ENCODE data around the gene TXNRD2. TPM values are rescaled to one million over a fixed set of nuclear protein-coding genes. Genes with fewer than 3 reads are reported as not detected.

Gene TXNRD2
- total RNA-seq, 1 donor from 2014 or later = 0.19 TPM

GRCh38 chr22:19895160-19895849 is 46.3 kb downstream of the TXNRD2 start:
- peaks cover 13% of the 10 kb centered on the region for H4K20me1 ChIP-seq (ENCODE audit: low read depth)
- H2AFZ ChIP-seq (replicated peaks) = no peak overlapping the region
- no peaks in the 10 kb centered on the region for H3K36me3 ChIP-seq
- H3K9me3 Mint-ChIP-seq = no peaks in the 10 kb centered on the region
- no peaks in the 10 kb centered on the region for H3K9me3 ChIP-seq (ENCODE audit: low read depth)
- H3K79me2 ChIP-seq (ENCODE audit: low read depth) = no peaks in the 10 kb centered on the region
- no peak overlapping the region for H3K4me3 ChIP-seq
- peaks cover 37% of the 10 kb centered on the region for H3K27me3 ChIP-seq
- no peak overlapping the region for H3K4me3 Mint-ChIP-seq
- peaks cover 29% of the 10 kb centered on the region for H3K4me1 ChIP-seq
- TF ChIP-seq EZH2phosphoT487 (IDR thresholded peaks at IDR 0.05) = no peak
- no peak for TF ChIP-seq CTCF (IDR thresholded peaks at IDR 0.05)
- no peak for TF ChIP-seq EZH2 (IDR thresholded peaks at IDR 0.05)
- H3K27me3 Mint-ChIP-seq (ENCODE audit: insufficient read depth, low read depth) = peaks cover 15% of the 10 kb centered on the region
- H3F3A ChIP-seq (ENCODE audit: low read depth) = peaks cover 24% of the 10 kb centered on the region
- no peaks in the 10 kb centered on the region for H3K36me3 Mint-ChIP-seq
- no peak overlapping the region for H3K27ac ChIP-seq
- no peak overlapping the region for H3K9ac ChIP-seq
- no peak overlapping the region for H3K27ac Mint-ChIP-seq
- DNase-seq (ENCODE audit: low spot score) = no peak
- no peak overlapping the region for H3K4me2 ChIP-seq
- peaks cover 47% of the 10 kb centered on the region for H3K4me1 Mint-ChIP-seq

GRCh38 chr22:19893363-19893762 is 48.3 kb downstream of the TXNRD2 start:
- no peaks in the 10 kb centered on the region for H3K36me3 Mint-ChIP-seq
- Histone ChIP-seq H4K20me1 (ENCODE audit: low read depth) (peaks cover 13% of the 10 kb centered on the region), H3K4me1 (peaks cover 30% of the 10 kb centered on the region), H3K27me3 (peaks cover 46% of the 10 kb centered on the region), H3F3A (ENCODE audit: low read depth) (peaks cover 24% of the 10 kb centered on the region), H3K9me3 (ENCODE audit: low read depth) (no peaks in the 10 kb centered on the region), H3K9ac (no peak overlapping the region), H2AFZ (replicated peaks) (no peak overlapping the region), H3K27ac (no peak overlapping the region), H3K79me2 (ENCODE audit: low read depth) (no peaks in the 10 kb centered on the region), H3K4me2 (no peak overlapping the region), H3K4me3 (no peak overlapping the region), H3K36me3 (no peaks in the 10 kb centered on the region)
- TF ChIP-seq EZH2 (IDR thresholded peaks at IDR 0.05) (no peak), CTCF (IDR thresholded peaks at IDR 0.05) (no peak), EZH2phosphoT487 (IDR thresholded peaks at IDR 0.05) (no peak)
- H3K27ac Mint-ChIP-seq = no peak overlapping the region
- peaks cover 13% of the 10 kb centered on the region for H3K27me3 Mint-ChIP-seq (ENCODE audit: insufficient read depth, low read depth)
- H3K9me3 Mint-ChIP-seq = no peaks in the 10 kb centered on the region
- peaks cover 38% of the 10 kb centered on the region for H3K4me1 Mint-ChIP-seq
- H3K4me3 Mint-ChIP-seq = peak overlapping the region; percentile 11
- DNase-seq (ENCODE audit: low spot score) = no peak

- Histone ChIP-seq H3K4me1 (peaks cover 30% of the 10 kb centered on the region), H3K27me3 (peaks cover 46% of the 10 kb centered on the region), H3K4me3 (no peak overlapping the region), H3K4me2 (peak overlapping the region; percentile 40), H3K9me3 (ENCODE audit: low read depth) (no peaks in the 10 kb centered on the region), H3F3A (ENCODE audit: low read depth) (peaks cover 24% of the 10 kb centered on the region), H4K20me1 (ENCODE audit: low read depth) (peaks cover 13% of the 10 kb centered on the region), H3K9ac (no peak overlapping the region), H3K27ac (no peak overlapping the region), H2AFZ (replicated peaks) (no peak overlapping the region), H3K79me2 (ENCODE audit: low read depth) (no peaks in the 10 kb centered on the region), H3K36me3 (no peaks in the 10 kb centered on the region)
- DNase-seq (ENCODE audit: low spot score) = no peak
- Mint-ChIP-seq H3K27me3 (ENCODE audit: insufficient read depth, low read depth) (peaks cover 13% of the 10 kb centered on the region), H3K36me3 (no peaks in the 10 kb centered on the region), H3K4me1 (peaks cover 38% of the 10 kb centered on the region), H3K27ac (no peak overlapping the region), H3K9me3 (no peaks in the 10 kb centered on the region), H3K4me3 (peak overlapping the region; percentile 11)
- TF ChIP-seq EZH2 (IDR thresholded peaks at IDR 0.05) = no peak
- no peak for TF ChIP-seq EZH2phosphoT487 (IDR thresholded peaks at IDR 0.05)
- no peak for TF ChIP-seq CTCF (IDR thresholded peaks at IDR 0.05)
These were observed 48.7 kb downstream of the TXNRD2 start for GRCh38 chr22:19892925-19893324.
